Renal cortical epithelial cell (primary cell): ENCODE results near the gene OR51E2. TPM values are rescaled to one million over a fixed set of nuclear protein-coding genes. Genes with fewer than 3 reads are reported as not detected.

Experiments used
- DNase-seq: peaks from one replicate; pipeline ENCODE4 v3.0.0-alpha.2; 2011; ENCODE audit warnings: low read depth
- total RNA-seq: library from RNA; depleted of rRNA; stranded (reverse); fragments of >200 nt; gene quantifications from 2 replicates; pipeline ENCODE4 v1.2.3, GENCODE V29; 2014

OR51E2 gene
- total RNA-seq, 1 donor from 2014 or later = not detected

DNA sequence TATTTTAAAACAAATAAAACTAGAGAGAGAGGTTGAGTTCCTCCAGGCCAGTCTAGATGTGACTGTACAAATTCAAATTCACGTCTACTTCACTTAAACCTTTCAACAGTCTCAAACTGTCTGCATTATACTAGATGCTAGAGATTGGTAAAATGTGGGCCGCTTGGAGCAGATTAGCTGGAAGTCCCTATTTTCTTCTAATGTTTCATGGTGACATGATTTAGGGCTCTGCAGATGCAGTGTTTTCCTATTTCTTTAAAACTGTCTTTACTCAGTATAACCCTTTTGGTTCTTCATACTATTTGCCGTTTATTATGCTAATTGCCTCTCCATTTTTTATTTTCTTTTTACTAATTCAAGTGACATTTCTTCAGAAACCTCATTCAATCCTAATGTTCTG is 33.5 kb downstream of the OR51E2 start:
- no peak for DNase-seq

DNA sequence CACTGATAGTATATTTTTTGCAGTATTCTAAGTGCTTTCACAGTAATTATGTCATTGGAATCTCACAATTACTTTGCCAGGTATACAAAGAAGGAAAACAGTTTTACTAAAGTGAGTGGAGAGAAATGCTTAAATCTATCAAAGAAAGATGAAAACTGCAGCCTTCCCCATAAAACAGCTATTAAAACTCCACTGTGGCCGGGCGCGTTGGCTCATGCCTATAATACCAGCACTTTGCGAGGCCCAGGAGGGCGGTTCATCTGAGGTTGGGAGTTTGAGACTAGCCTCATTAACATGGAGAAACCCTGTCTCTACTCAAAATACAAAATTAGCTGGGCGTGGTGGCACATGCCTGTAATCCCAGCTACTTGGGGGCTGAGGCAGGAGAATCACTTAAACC is 34.8 kb downstream of the OR51E2 start:
- no peak for DNase-seq

DNA sequence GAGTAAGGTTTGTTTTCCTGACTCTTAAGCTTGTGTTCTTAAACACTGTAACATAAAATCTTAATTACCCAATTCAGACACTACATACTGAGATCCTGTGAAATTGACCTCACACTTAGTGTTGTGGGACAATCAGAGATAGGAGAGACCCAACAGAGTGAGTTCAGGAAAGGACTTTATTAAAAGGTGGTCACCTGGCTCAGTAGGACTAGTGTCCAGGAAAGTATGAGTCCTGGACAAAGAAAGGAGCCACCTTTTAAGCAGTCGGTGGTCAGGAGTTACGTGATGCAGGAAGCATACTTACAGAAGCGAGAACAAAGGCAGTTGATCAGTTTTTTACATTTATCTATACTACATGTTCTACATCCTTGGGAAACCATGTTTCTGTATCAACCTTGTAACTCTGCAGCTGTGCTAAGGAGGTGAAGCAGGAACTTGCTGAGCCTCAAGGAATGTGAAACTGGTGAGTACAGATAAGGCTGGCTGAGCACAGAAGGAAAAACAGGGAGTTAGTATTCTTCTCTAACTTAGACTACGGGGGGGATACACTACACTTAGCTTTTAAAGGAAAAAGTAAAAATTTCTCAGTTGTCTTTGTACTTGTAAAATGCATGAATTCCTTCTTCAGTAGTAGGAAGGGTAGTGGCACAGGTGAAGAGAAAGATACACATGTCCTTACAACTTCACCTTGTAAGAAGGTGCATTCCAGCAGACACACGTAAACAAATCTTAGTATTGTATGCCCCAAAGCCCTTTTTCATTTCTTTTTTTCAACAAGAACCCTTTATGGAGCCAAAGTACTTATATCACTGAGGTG is 38.8 kb downstream of the OR51E2 start:
- DNase-seq = peak; percentile 19

DNA sequence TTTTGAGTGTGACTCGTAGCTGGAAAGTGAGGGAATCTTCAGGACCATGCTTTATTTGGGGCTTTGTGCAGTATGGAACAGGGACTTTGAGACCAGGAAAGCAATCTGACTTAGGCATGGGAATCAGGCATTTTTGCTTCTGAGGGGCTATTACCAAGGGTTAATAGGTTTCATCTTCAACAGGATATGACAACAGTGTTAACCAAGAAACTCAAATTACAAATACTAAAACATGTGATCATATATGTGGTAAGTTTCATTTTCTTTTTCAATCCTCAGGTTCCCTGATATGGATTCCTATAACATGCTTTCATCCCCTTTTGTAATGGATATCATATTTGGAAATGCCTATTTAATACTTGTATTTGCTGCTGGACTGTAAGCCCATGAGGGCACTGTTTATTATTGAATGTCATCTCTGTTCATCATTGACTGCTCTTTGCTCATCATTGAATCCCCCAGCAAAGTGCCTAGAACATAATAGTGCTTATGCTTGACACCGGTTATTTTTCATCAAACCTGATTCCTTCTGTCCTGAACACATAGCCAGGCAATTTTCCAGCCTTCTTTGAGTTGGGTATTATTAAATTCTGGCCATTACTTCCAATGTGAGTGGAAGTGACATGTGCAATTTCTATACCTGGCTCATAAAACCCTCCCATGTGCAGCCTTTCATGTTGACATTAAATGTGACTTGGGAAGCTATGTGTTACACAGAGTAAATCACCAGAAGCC is 42.9 kb downstream of the OR51E2 start:
- DNase-seq = no peak

DNA sequence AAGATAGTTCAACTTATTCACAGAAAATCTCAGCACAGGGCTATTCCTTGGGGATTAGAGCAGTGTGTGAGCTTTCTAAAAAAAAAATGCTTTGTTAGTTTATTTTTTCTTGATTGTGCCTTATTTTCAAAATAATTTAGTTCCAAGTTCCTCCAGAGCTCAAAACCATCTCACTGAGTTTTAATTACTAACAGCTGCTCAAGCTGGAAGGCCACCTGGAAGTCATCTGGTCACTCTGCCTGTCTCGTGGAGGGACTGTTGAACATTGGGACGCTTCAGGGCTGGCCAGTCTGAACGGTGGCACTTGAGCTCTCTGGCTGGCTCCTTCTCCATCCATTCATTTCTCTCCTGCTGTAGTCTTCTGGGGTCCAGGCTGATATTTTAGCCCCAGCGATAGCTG is 49.9 kb downstream of the OR51E2 start:
- DNase-seq = no peak

DNA sequence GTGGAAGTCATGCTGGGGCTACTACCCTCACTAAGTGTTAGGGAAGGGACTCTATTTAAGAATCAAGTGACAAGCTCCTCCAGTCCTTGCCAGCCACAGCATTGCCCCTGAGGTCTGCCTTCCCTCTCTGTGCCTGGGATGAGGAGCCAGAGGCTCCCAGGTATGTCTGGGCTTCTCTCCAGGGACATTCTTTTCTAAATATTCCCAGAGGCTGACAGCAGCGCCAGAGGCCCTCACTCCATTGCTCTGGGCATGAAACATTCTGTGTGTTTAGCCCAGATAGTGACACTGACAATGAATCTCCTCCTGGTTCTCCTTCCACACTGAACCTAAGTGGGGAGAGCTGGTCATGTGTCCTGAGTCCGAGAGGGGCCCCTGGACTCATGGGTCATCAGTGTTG is 51.7 kb downstream of the OR51E2 start:
- DNase-seq = no peak

DNA sequence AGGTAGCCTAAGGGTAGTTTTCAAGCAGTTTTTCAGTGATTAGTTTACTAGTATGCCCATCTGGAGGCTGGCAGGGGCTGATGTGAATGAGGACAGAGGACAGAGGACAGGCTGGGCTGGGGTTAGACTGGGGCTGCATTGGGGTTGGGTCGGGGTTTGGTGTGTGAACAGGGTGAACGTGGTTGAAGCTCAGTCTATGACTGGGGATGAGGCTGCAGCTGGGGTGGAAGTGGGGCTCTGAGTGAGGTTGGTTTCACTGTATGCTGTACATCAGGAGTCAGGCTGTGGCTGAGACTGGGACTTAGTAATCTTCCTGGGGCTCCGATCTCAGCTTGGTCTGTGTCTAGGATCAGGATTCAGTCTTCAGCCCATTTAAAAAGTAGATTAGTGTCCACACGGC is 53.4 kb downstream of the OR51E2 start:
- no peak for DNase-seq

DNA sequence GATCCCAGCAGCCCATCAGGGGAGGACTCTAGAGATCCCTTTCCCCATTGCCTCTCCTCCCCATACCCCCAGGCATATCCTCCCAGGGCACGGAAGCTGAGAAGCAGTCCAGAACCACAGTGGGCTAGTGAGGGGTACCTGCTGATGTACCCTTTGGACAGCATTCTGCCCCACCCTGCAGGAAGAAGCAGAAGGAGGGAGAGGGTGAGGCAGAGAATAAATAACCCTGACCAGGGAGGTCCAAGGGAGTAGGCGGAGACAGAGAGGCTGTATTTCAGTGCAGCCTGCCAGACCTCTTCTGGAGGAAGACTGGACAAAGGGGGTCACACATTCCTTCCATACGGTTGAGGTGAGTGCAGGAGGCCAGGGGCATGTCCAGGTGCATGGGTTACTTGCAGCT is 54.0 kb downstream of the OR51E2 start, which contains the start of gene OR51E1:
OR51E1 (plus strand) TSS at position 301 of the 400 bp plus-strand sequence. CDS start 8,545 bp downstream, outside the sequence.
- no peak for DNase-seq

DNA sequence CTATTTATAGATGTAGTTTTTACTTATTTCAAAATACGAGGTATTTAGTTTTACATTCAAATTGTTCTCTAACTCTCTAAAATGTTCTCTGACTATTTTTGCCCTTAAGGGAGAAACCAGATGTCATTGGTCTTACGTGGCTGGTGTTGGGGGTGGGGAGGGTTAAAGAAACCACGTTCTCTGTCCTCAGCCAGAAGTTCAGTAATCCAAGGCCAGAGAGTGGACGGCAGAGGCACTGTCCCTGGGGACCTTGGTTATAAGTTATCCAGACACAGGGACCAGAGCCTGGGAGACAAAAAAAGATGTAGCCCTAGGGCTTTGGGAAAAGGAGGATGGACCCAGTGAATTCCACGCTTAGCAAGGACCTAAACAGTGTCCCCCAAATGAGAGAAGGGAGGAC is 54.6 kb downstream of the OR51E2 start:
- peak; percentile 1 for DNase-seq

DNA sequence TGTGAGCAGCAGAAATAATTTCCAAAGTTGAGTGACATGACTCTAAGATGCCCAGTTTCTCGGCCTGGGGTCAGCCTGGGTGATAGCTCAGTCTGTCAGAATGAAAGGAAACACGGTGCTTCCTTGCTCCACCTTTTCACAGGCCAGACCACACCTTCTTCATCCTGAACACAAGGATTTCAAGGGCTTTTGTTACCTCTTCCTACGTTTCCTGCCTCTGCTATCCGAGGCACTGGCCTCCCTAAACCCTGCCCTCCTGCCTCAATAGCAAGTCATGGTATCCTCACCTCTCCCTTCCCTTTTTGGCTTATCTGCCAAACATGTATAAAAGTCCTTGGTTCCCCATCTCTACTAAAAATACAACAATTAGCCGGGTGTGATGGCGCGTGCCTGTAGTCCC is 55.6 kb downstream of the OR51E2 start:
- no peak for DNase-seq

DNA sequence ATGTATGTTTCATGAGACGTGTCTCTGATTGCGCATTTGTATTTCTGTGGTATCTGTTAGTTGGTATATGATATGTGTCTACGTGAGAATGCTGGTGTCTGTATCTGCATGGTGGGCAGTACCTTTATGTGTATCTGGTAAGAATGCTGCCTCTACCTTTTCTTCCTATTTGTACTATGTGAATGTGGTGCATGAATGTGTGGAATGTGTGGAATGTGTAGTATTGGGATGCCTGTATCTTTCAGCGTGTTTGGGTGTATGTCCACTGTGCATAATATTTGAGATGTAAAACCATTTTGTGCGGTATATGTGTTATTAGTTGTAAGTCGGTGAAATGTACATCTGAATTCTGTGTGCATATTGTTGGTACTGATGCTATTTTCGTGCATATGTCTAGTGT is 56.2 kb downstream of the OR51E2 start:
- peak; percentile 3 for DNase-seq

DNA sequence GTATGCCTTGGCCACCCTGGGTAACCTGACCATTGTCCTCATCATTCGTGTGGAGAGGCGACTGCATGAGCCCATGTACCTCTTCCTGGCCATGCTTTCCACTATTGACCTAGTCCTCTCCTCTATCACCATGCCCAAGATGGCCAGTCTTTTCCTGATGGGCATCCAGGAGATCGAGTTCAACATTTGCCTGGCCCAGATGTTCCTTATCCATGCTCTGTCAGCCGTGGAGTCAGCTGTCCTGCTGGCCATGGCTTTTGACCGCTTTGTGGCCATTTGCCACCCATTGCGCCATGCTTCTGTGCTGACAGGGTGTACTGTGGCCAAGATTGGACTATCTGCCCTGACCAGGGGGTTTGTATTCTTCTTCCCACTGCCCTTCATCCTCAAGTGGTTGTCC is 57.7 kb downstream of the OR51E2 start:
- DNase-seq = no peak

DNA sequence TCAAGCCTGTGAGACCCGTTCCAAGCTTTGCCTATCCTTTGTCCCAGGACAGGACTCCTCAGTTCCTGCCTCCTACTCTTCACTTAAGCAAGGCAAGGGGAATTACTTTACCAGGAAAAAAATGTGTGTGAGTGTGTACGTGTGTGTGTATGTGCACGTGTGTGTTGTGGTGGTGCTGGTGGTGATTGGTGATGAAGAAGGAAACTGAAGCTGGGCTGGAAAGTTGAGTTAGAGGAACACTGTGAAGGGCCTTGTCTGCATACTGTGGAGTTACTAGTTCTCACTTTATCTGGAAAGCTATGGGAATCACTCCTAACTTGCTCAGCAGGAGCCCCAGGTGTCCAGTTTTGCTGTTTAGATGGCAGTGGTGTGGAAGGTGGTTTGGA is 60.0 kb downstream of the OR51E2 start:
- no peak for DNase-seq

DNA sequence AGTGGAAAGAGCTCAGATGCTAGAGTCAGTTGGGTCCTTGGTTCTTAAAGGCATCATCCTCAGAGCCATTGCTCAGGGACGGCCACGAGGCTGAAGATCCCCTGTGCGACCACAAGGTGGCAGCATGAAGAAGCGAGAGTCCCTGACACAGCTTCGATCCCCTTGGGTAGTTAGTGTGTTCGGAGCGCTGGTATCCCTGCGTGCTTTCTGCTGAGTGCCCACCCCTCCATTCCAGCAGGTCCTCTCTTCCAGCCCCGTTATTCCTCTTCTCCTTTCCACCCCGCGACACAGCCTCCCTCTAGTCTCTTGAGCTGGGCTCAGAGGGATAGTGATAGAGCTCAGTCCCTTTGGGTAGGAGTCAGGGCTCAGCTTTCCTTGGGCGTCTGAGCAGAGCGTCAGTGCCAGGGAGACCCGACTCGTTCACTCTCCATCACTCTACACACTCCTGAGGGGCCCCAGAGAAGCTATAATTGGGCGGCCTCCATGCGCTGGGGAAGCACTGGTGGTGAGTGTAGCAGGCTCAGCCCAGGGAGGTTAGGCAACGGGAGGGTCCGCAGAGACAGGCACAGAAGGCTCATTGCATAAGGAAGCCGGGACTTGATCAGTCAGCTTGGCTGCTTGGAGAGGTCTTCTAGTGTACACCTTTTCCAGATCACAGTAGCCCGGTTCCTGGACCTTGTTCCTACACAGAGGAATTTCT is 60.5 kb downstream of the OR51E2 start, which contains the start of gene OR51D1:
OR51D1 (plus strand) TSS at position 516 of the 700 bp plus-strand sequence. CDS start 2,314 bp downstream, outside the sequence.
- DNase-seq = peak; percentile 46

DNA sequence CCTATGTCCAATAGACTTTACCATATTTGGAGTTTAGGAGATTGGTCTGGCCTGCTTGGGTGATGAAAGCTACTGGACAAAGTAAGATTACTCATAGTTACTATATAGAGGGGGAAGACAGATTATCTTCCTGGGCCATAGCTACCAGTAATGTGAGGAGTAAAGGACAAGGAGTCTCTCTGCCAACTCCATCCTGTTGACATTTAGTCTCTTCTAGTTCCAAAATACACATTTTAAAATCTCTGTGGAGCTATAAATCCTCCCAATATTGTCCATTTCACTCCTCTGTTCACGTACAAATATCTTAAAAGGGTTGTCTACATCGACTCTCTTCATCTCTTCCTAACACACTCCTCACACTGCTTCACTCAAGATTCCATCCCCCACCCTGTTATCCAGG is 61.5 kb downstream of the OR51E2 start:
- no peak for DNase-seq

Other genes starting within 250 kb of the OR51E2 start
- not detected in 2 replicates for gene OR52K2, start 248.6 kb downstream of the OR51E2 start, total RNA-seq
- gene OR52K1, start 215.2 kb downstream of the OR51E2 start, total RNA-seq = not detected in 2 replicates
- not detected in 2 replicates for gene OR52M1, start 152.7 kb downstream of the OR51E2 start, total RNA-seq
- gene OR52I2, start 116.1 kb downstream of the OR51E2 start, total RNA-seq = not detected in 2 replicates
- gene OR52I1, start 103.8 kb downstream of the OR51E2 start, total RNA-seq = not detected in 2 replicates
- 10.4 and 24.4 TPM in 2 replicates for gene TRIM68, start 89.6 kb downstream of the OR51E2 start, total RNA-seq
- not detected in 2 replicates for gene OR51D1, start 60.4 kb downstream of the OR51E2 start, total RNA-seq
- not detected in 2 replicates for gene OR51E1, start 53.9 kb downstream of the OR51E2 start, total RNA-seq
- gene MMP26, start 6.9 kb upstream of the OR51E2 start, total RNA-seq = not detected in 2 replicates
- gene OR51F1, start 72.1 kb upstream of the OR51E2 start, total RNA-seq = not detected in 2 replicates
- not detected in 2 replicates for gene OR52R1, start 106.5 kb upstream of the OR51E2 start, total RNA-seq
- not detected in 2 replicates for gene OR51F2, start 123.5 kb upstream of the OR51E2 start, total RNA-seq
- gene OR51S1, start 151.4 kb upstream of the OR51E2 start, total RNA-seq = not detected in 2 replicates
- not detected in 2 replicates for gene OR51T1, start 184.0 kb upstream of the OR51E2 start, total RNA-seq
- not detected in 2 replicates for gene OR51A7, start 205.9 kb upstream of the OR51E2 start, total RNA-seq
- not detected in 2 replicates for gene OR51G2, start 221.5 kb upstream of the OR51E2 start, total RNA-seq
- not detected in 2 replicates for gene OR51G1, start 226.5 kb upstream of the OR51E2 start, total RNA-seq
- not detected in 2 replicates for gene OR51A4, start 249.8 kb upstream of the OR51E2 start, total RNA-seq